Measurements from ENCODE around the gene ZRANB2. TPM values are rescaled to one million over a fixed set of nuclear protein-coding genes. Genes with fewer than 3 reads are reported as not detected.

ZRANB2 gene
- polyA plus RNA-seq (ENCODE audit: insufficient read length) = 237 TPM
- long read RNA-seq, donor 1, transcript ZRANB2-202 (10 exons, 3,078 nt) = minor isoform, 5 of 121 reads
- long read RNA-seq, donor 1, transcript ZRANB2-204 (2 exons, 3,677 nt) = major isoform, 12 of 121 reads
- long read RNA-seq, donor 1, transcript ZRANB2-201 (11 exons, 2,821 nt) = minor isoform, 6 of 121 reads
- long read RNA-seq, donor 1, partial matches to known transcripts = 97 of 121 reads
- long read RNA-seq, donor 1, other reads (novel, unspliced or antisense) = 0 of 121 reads
- long read RNA-seq, donor 2, transcript ZRANB2-202 (10 exons, 3,078 nt) = minor isoform, 7 of 154 reads
- long read RNA-seq, donor 2, transcript ZRANB2-204 (2 exons, 3,677 nt) = major isoform, 14 of 154 reads
- long read RNA-seq, donor 2, transcript ZRANB2-201 (11 exons, 2,821 nt) = minor isoform, 7 of 154 reads
- long read RNA-seq, donor 2, partial matches to known transcripts = 124 of 154 reads
- long read RNA-seq, donor 2, other reads (novel, unspliced or antisense) = 0 of 154 reads
- long read RNA-seq, donor 3, transcript ZRANB2-201 (11 exons, 2,821 nt) = minor isoform, 5 of 127 reads
- long read RNA-seq, donor 3, transcript ZRANB2-204 (2 exons, 3,677 nt) = major isoform, 13 of 127 reads
- long read RNA-seq, donor 3, partial matches to known transcripts = 102 of 127 reads
- long read RNA-seq, donor 3, other reads (novel, unspliced or antisense) = 0 of 127 reads
- long read RNA-seq, donor 4, partial matches to known transcripts = 22 of 26 reads
- long read RNA-seq, donor 4, other reads (novel, unspliced or antisense) = 0 of 26 reads
- long read RNA-seq, donor 5, transcript ZRANB2-204 (2 exons, 3,677 nt) = minor isoform, 16 of 167 reads
- long read RNA-seq, donor 5, transcript ZRANB2-202 (10 exons, 3,078 nt) = major isoform, 18 of 167 reads
- long read RNA-seq, donor 5, transcript ZRANB2-201 (11 exons, 2,821 nt) = minor isoform, 17 of 167 reads
- long read RNA-seq, donor 5, partial matches to known transcripts = 112 of 167 reads
- long read RNA-seq, donor 5, other reads (novel, unspliced or antisense) = 0 of 167 reads
- long read RNA-seq, donor 6, transcript ZRANB2-201 (11 exons, 2,821 nt) = major isoform, 11 of 104 reads
- long read RNA-seq, donor 6, transcript ZRANB2-204 (2 exons, 3,677 nt) = minor isoform, 5 of 104 reads
- long read RNA-seq, donor 6, partial matches to known transcripts = 82 of 104 reads
- long read RNA-seq, donor 6, other reads (novel, unspliced or antisense) = 0 of 104 reads
- long read RNA-seq, donor 7, transcript ZRANB2-204 (2 exons, 3,677 nt) = major isoform, 21 of 228 reads
- long read RNA-seq, donor 7, transcript ZRANB2-201 (11 exons, 2,821 nt) = minor isoform, 11 of 228 reads
- long read RNA-seq, donor 7, partial matches to known transcripts = 187 of 228 reads
- long read RNA-seq, donor 7, other reads (novel, unspliced or antisense) = 0 of 228 reads
- long read RNA-seq, donor 8, transcript ZRANB2-204 (2 exons, 3,677 nt) = major isoform, 7 of 32 reads
- long read RNA-seq, donor 8, partial matches to known transcripts = 18 of 32 reads
- long read RNA-seq, donor 8, other reads (novel, unspliced or antisense) = 0 of 32 reads

- peak; percentile 96 for DNase-seq
Measured at GRCh38 chr1:71080739-71081696, at the start of gene ZRANB2. Gene ZRANB2, minus strand, starts transcription at chr1:71081035. Its CDS starts 40 bp downstream, at chr1:71080995.

GRCh38 chr1:71128060-71128459 lies 47.2 kb upstream of the ZRANB2 start:
- no peak for DNase-seq

GRCh38 chr1:71118086-71118485 lies 37.3 kb upstream of the ZRANB2 start:
- DNase-seq = no peak

- no peak for DNase-seq
Measured at GRCh38 chr1:71116729-71117128, 35.9 kb upstream of the ZRANB2 start.

GRCh38 chr1:71106658-71107322 lies 26.0 kb upstream of the ZRANB2 start:
- no peak for DNase-seq

- DNase-seq = no peak
Measured at GRCh38 chr1:71104417-71104816, 23.6 kb upstream of the ZRANB2 start.

- no peak for DNase-seq
Measured at GRCh38 chr1:71101839-71102376, 21.1 kb upstream of the ZRANB2 start.

- no peak for DNase-seq
Measured at GRCh38 chr1:71097428-71097827, 16.6 kb upstream of the ZRANB2 start.

- DNase-seq = no peak
Measured at GRCh38 chr1:71094913-71095312, 14.1 kb upstream of the ZRANB2 start.

- DNase-seq = no peak
Measured at GRCh38 chr1:71093938-71094337, 13.1 kb upstream of the ZRANB2 start.

- no peak for DNase-seq
Measured at GRCh38 chr1:71089536-71090270, 8.9 kb upstream of the ZRANB2 start.

- DNase-seq = no peak
Measured at GRCh38 chr1:71088645-71089287, 7.9 kb upstream of the ZRANB2 start.

GRCh38 chr1:71087713-71088112 lies 6.9 kb upstream of the ZRANB2 start:
- DNase-seq = no peak

- DNase-seq = no peak
Measured at GRCh38 chr1:71087060-71087459, 6.2 kb upstream of the ZRANB2 start.

GRCh38 chr1:71086331-71086730 lies 5.5 kb upstream of the ZRANB2 start:
- no peak for DNase-seq

GRCh38 chr1:71083271-71083670 lies 2.4 kb upstream of the ZRANB2 start:
- DNase-seq = no peak

GRCh38 chr1:71081697-71082080 lies 854 bp upstream of the ZRANB2 start:
- no peak for DNase-seq

GRCh38 chr1:71080230-71080738 lies 551 bp downstream of the ZRANB2 start:
- DNase-seq = peak; percentile 28

Data from left kidney (tissue), 8 donors.